Caco-2 (cell line): ENCODE results near the gene LIMCH1. TPM values are rescaled to one million over a fixed set of nuclear protein-coding genes. Genes with fewer than 3 reads are reported as not detected.

Source experiments
- BruUV-seq: library from RNA; stranded (reverse); fragments of 400-500 nt; replicated peaks from 2 replicates; lab custom pipeline; 2021; lab: Mats Ljungman, UMichigan
- CTCF ChIA-PET: fragments of 300-600 bp; sonication (Branson Sonifier 250); formaldehyde crosslinking; loops from one replicate; lab custom pipeline; 2022; ENCODE audit warnings: antibody characterized with exemption; lab: Charles Lee
- POLR2A ChIA-PET: fragments of 300-600 bp; sonication (Branson Sonifier 250); formaldehyde crosslinking; loops from one replicate; lab custom pipeline; 2022; ENCODE audit warnings: antibody characterized with exemption; lab: Charles Lee
- DNase-seq, 2 experiments: peaks; one replicate each; pipeline versions ENCODE4 v3.0.0 to v3.0.0-alpha.2; 2020 to 2022
- H3K27me3 ChIP-seq: replicated peaks from 2 replicates; pipeline ENCODE4 v1.6.0; 2011; ENCODE audit warnings: low read length; ENCODE audit not compliant: control insufficient read depth, insufficient read depth
- H3K36me3 ChIP-seq: 2 replicates; pipeline ENCODE4 v1.5.1; 2011; ENCODE audit warnings: low read length; ENCODE audit not compliant: control insufficient read depth, insufficient read depth
- H3K4me1 ChIP-seq: fragments of 250-450 bp; sonication (Bioruptor Pico); 2 replicates; pipeline ENCODE4 v1.5.1; 2020; ENCODE audit warnings: mild to moderate bottlenecking
- H3K4me3 ChIP-seq: 2 replicates; pipeline ENCODE4 v1.5.1; 2011; ENCODE audit warnings: low read depth, mild to moderate bottlenecking, control low read depth, low read length
- H3K9me3 ChIP-seq: fragments of 250-450 bp; sonication (Bioruptor Pico); 2 replicates; pipeline ENCODE4 v1.5.1; 2020; ENCODE audit warnings: mild to moderate bottlenecking, moderate library complexity
- H3K27ac Mint-ChIP-seq: one replicate; pipeline ENCODE4 v1.8.0; 2022; ENCODE audit warnings: mixed read lengths; ENCODE audit not compliant: unreplicated experiment
- H3K27me3 Mint-ChIP-seq: one replicate; pipeline ENCODE4 v1.8.0; 2022; ENCODE audit warnings: mixed read lengths; ENCODE audit not compliant: insufficient read depth, unreplicated experiment
- H3K36me3 Mint-ChIP-seq: one replicate; pipeline ENCODE4 v1.8.0; 2022; ENCODE audit warnings: mild to moderate bottlenecking, mixed read lengths; ENCODE audit not compliant: insufficient read depth, unreplicated experiment
- H3K4me1 Mint-ChIP-seq: one replicate; pipeline ENCODE4 v1.8.0; 2022; ENCODE audit warnings: low read depth, mixed read lengths; ENCODE audit not compliant: unreplicated experiment
- H3K4me3 Mint-ChIP-seq: one replicate; pipeline ENCODE4 v1.8.0; 2022; ENCODE audit warnings: mild to moderate bottlenecking, moderate library complexity, mixed read lengths; ENCODE audit not compliant: unreplicated experiment
- H3K9me3 Mint-ChIP-seq: one replicate; pipeline ENCODE4 v1.8.0; 2022; ENCODE audit warnings: mixed read lengths; ENCODE audit not compliant: unreplicated experiment
- CTCF ChIP-seq, 2 experiments: fragments of 200-600 bp in 1 of 2; IDR thresholded peaks; 1 replicate in 1 of 2; 2 replicates in 1 of 2; pipeline versions ENCODE4 v1.5.1 to v1.8.0; 2011 to 2022; ENCODE audit warnings: antibody characterized with exemption in 1 of 2, control low read depth in 1 of 2, inconsistent platforms in 1 of 2, low read depth in 1 of 2, low read length in 1 of 2, mild to moderate bottlenecking in 1 of 2, moderate library complexity in 1 of 2; ENCODE audit not compliant: insufficient read depth in 1 of 2, severe bottlenecking in 1 of 2, unreplicated experiment in 1 of 2
- intact Hi-C: fragments of 100-400 bp; cut with micrococcal nuclease; formaldehyde crosslinking; loops from one replicate; pipeline ENCODE4 v1.10.0; 2022; ENCODE audit not compliant: unreplicated experiment
- total RNA-seq: library from RNA; stranded (reverse); gene quantifications from 2 replicates; pipeline ENCODE4 v1.2.3, GENCODE V29; 2022

Gene LIMCH1
- total RNA-seq, 1 experiment from 2014 or later: 8.4 TPM

GRCh38 chr4:41681054-41681453 is 143.1 kb downstream of the LIMCH1 start:
- intact Hi-C loops: no loop called here
- Histone ChIP-seq H3K36me3 (no peaks in the 10 kb centered on the region), H3K4me1 (no peaks in the 10 kb centered on the region), H3K4me3 (no peak overlapping the region), H3K27me3 (no peaks in the 10 kb centered on the region), H3K9me3 (no peaks in the 10 kb centered on the region)
- no peak for TF ChIP-seq CTCF (IDR thresholded peaks at IDR 0.05; ENCODE audit: insufficient read depth in 1 of 2, low read depth in 1 of 2, low read length in 1 of 2, severe bottlenecking in 1 of 2, unreplicated experiment in 1 of 2)
- DNase-seq: no peak
- no TSS peak for BruUV-seq
- CTCF ChIA-PET: no interaction called here
- POLR2A ChIA-PET: no interaction called here
- Mint-ChIP-seq H3K9me3 (no peaks in the 10 kb centered on the region), H3K27ac (no peak overlapping the region), H3K4me3 (no peak overlapping the region), H3K4me1 (no peaks in the 10 kb centered on the region), H3K27me3 (no peaks in the 10 kb centered on the region), H3K36me3 (no peaks in the 10 kb centered on the region)

- Histone ChIP-seq H3K9me3 (no peaks in the 10 kb centered on the region), H3K4me1 (no peaks in the 10 kb centered on the region), H3K36me3 (no peaks in the 10 kb centered on the region), H3K4me3 (no peak overlapping the region), H3K27me3 (no peaks in the 10 kb centered on the region)
- Mint-ChIP-seq H3K36me3 (no peaks in the 10 kb centered on the region), H3K4me1 (no peaks in the 10 kb centered on the region), H3K27ac (no peak overlapping the region), H3K9me3 (no peaks in the 10 kb centered on the region), H3K27me3 (no peaks in the 10 kb centered on the region), H3K4me3 (no peak overlapping the region)
- POLR2A ChIA-PET: no interaction called here
- no TSS peak for BruUV-seq
- no peak for DNase-seq
- intact Hi-C loops: no loop called here
- CTCF ChIA-PET: no interaction called here
- no peak for TF ChIP-seq CTCF (IDR thresholded peaks at IDR 0.05; ENCODE audit: insufficient read depth in 1 of 2, low read depth in 1 of 2, low read length in 1 of 2, severe bottlenecking in 1 of 2, unreplicated experiment in 1 of 2)
Observed at GRCh38 chr4:41683326-41683725, 145.4 kb downstream of the LIMCH1 start.

GRCh38 chr4:41686893-41687292 is 148.9 kb downstream of the LIMCH1 start:
- Histone ChIP-seq H3K36me3 (no peaks in the 10 kb centered on the region), H3K4me1 (no peaks in the 10 kb centered on the region), H3K9me3 (no peaks in the 10 kb centered on the region), H3K27me3 (no peaks in the 10 kb centered on the region), H3K4me3 (no peak overlapping the region)
- intact Hi-C loops: no loop called here
- Mint-ChIP-seq H3K4me1 (no peaks in the 10 kb centered on the region), H3K9me3 (no peaks in the 10 kb centered on the region), H3K27ac (no peak overlapping the region), H3K36me3 (no peaks in the 10 kb centered on the region), H3K4me3 (no peak overlapping the region), H3K27me3 (no peaks in the 10 kb centered on the region)
- no peak for TF ChIP-seq CTCF (IDR thresholded peaks at IDR 0.05; ENCODE audit: insufficient read depth in 1 of 2, low read depth in 1 of 2, low read length in 1 of 2, severe bottlenecking in 1 of 2, unreplicated experiment in 1 of 2)
- BruUV-seq: no TSS peak
- DNase-seq: no peak
- POLR2A ChIA-PET: no interaction called here
- CTCF ChIA-PET: no interaction called here
